Measurements from ENCODE around the gene FSHR. TPM values are rescaled to one million over a fixed set of nuclear protein-coding genes. Genes with fewer than 3 reads are reported as not detected.

FSHR gene
- total and polyA plus RNA-seq, 2 of the 8 experiments (the other 6 are each of a cell fraction or from before 2014, with no cell fraction given), result not detected

GRCh38 chr2:48968011-48968410 lies 186.3 kb downstream of the FSHR start (continued):
- TF ChIP-seq BRCA1 (IDR thresholded peaks at IDR 0.05; ENCODE audit: low read depth, low read length), result no peak
- no peak for TF ChIP-seq RNF2 (IDR thresholded peaks at IDR 0.05; ENCODE audit: borderline replicate concordance, low read depth, low read length, missing control alignments, poor library complexity, severe bottlenecking)
- no peak for TF ChIP-seq CEBPB (IDR thresholded peaks at IDR 0.05; ENCODE audit: low read depth, low read length)
- no peak for TF ChIP-seq CTCF (IDR thresholded peaks at IDR 0.05; ENCODE audit: control extremely low read depth in 1 of 3, insufficient read depth in 1 of 3, low read depth in 1 of 3, low read length in 3 of 3)
- no peak for TF ChIP-seq SIX5 (IDR thresholded peaks at IDR 0.05; ENCODE audit: low read depth, low read length)
